Karpas-422 (cell line): ENCODE data around the gene THSD4. TPM values are rescaled to one million over a fixed set of nuclear protein-coding genes. Genes with fewer than 3 reads are reported as not detected.

Experiments
- DNase-seq: peaks from one replicate; pipeline ENCODE4 v3.0.0-alpha.2; 2015
- H2AFZ ChIP-seq: fragments of 200-600 bp; sonication (generic); 2 replicates; pipeline ENCODE4 v1.6.1; 2014; ENCODE audit warnings: antibody characterized with exemption, low read length, mixed read lengths
- H3K27ac ChIP-seq: fragments of 200-600 bp; sonication (generic); 2 replicates; pipeline ENCODE4 v1.5.1; 2014; ENCODE audit warnings: mild to moderate bottlenecking, low read length, moderate library complexity
- H3K27me3 ChIP-seq: fragments of 200-600 bp; sonication (generic); 2 replicates; pipeline ENCODE4 v1.6.1; 2014; ENCODE audit warnings: low read length, mixed read lengths
- H3K36me3 ChIP-seq: fragments of 200-600 bp; sonication (generic); 2 replicates; pipeline ENCODE4 v1.6.1; 2014; ENCODE audit warnings: low read length, mixed read lengths; ENCODE audit not compliant: insufficient read depth
- H3K4me1 ChIP-seq: fragments of 200-600 bp; sonication (generic); 2 replicates; pipeline ENCODE4 v1.6.1; 2014; ENCODE audit warnings: mild to moderate bottlenecking, low read length, mixed read lengths
- H3K4me2 ChIP-seq: fragments of 200-600 bp; sonication (generic); 2 replicates; pipeline ENCODE4 v1.6.1; 2014; ENCODE audit warnings: low read length, low read depth, mild to moderate bottlenecking; ENCODE audit not compliant: poor library complexity, severe bottlenecking
- H3K4me3 ChIP-seq: fragments of 200-600 bp; sonication (generic); 2 replicates; pipeline ENCODE4 v1.5.1; 2014; ENCODE audit warnings: mild to moderate bottlenecking, antibody characterized with exemption, low read length, mixed read lengths
- H3K79me2 ChIP-seq: fragments of 200-600 bp; sonication (generic); 2 replicates; pipeline ENCODE4 v1.6.1; 2014; ENCODE audit warnings: mild to moderate bottlenecking, low read length, mixed read lengths
- H3K9ac ChIP-seq: fragments of 200-600 bp; sonication (generic); 2 replicates; pipeline ENCODE4 v1.6.0; 2014; ENCODE audit warnings: low read length
- H3K9me2 ChIP-seq: fragments of 200-600 bp; sonication (generic), shearing (Covaris generic); replicated peaks from 2 replicates; pipeline ENCODE4 v1.6.0; 2014; ENCODE audit warnings: mild to moderate bottlenecking, low read length, moderate library complexity; ENCODE audit not compliant: insufficient read depth
- H3K9me3 ChIP-seq: fragments of 300-700, 200-600 bp; sonication (generic); 2 replicates; pipeline ENCODE4 v1.6.1; 2014; ENCODE audit warnings: low read length, mixed read lengths
- H4K20me1 ChIP-seq: fragments of 200-600 bp; sonication (generic); 2 replicates; pipeline ENCODE4 v1.6.1; 2014; ENCODE audit warnings: mild to moderate bottlenecking, antibody characterized with exemption, low read length, low read depth; ENCODE audit not compliant: insufficient read depth
- total RNA-seq: library from RNA; depleted of rRNA; stranded (reverse); fragments of >200 nt; shearing (Covaris generic); gene quantifications from 2 replicates; pipeline ENCODE4 v1.2.3, GENCODE V29; 2014; ENCODE audit warnings: low replicate concordance

THSD4 gene
- total RNA-seq, 1 experiment from 2014 or later: 0.11 TPM

- H2AFZ ChIP-seq: no peak overlapping the region
- H3K9ac ChIP-seq: no peak overlapping the region
- H3K27me3 ChIP-seq: 0 out of 2 replicates have a peak, but pooled peaks cover 3% of the 10 kb centered on the region
- no peaks in the 10 kb centered on the region for H3K9me3 ChIP-seq
- H3K4me1 ChIP-seq: no peaks in the 10 kb centered on the region
- H3K4me3 ChIP-seq: no peak overlapping the region
- H3K4me2 ChIP-seq: no peak overlapping the region
- no peaks in the 10 kb centered on the region for H4K20me1 ChIP-seq
- H3K27ac ChIP-seq: no peak overlapping the region
- H3K9me2 ChIP-seq: no peaks in the 10 kb centered on the region
- no peak for DNase-seq
- no peaks in the 10 kb centered on the region for H3K36me3 ChIP-seq
- H3K79me2 ChIP-seq: no peaks in the 10 kb centered on the region
These were observed 570.2 kb downstream of the THSD4 start for GRCh38 chr15:71685420-71685993.

GRCh38 chr15:71686221-71687050 is 571.2 kb downstream of the THSD4 start:
- H3K27me3 ChIP-seq: 0 out of 2 replicates have a peak, but pooled peaks cover 3% of the 10 kb centered on the region
- no peak for DNase-seq
- H3K9me2 ChIP-seq: no peaks in the 10 kb centered on the region
- no peaks in the 10 kb centered on the region for H3K4me1 ChIP-seq
- H3K36me3 ChIP-seq: no peaks in the 10 kb centered on the region
- H3K4me3 ChIP-seq: no peak overlapping the region
- no peaks in the 10 kb centered on the region for H3K79me2 ChIP-seq
- no peak overlapping the region for H3K27ac ChIP-seq
- H2AFZ ChIP-seq: no peak overlapping the region
- no peak overlapping the region for H3K4me2 ChIP-seq
- no peak overlapping the region for H3K9ac ChIP-seq
- no peaks in the 10 kb centered on the region for H3K9me3 ChIP-seq
- H4K20me1 ChIP-seq: no peaks in the 10 kb centered on the region

DNA sequence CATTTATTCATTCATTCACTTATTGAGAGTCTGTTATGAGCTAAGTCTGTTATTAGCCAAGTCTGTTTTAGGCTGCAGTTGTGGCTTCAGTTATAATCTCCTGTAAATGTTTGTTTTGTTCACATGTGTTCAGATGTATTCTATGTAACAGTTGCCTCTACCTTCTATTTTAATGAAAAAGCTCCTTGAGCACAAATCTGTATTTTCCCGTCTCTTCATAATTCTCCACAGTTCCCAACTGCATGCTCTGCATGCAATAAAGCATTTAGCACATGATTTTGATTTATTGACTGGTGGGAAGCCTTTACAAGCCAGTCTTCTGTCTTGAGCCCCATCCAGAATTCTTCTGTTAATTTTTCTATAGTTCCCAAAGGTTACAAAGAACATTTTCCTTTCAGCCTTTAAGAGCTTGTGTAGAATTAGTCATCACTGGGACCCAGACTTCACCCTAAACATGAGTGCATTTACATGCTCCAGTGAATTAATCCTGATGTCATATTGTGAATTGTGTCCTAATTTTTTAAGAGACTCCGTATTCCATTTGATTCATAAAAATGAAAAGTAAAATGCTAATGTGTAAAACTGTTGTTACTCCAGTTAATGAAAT is 572.7 kb downstream of the THSD4 start:
- no peaks in the 10 kb centered on the region for H3K9me2 ChIP-seq
- H2AFZ ChIP-seq: no peak overlapping the region
- no peak overlapping the region for H3K4me2 ChIP-seq
- H3K9me3 ChIP-seq: no peaks in the 10 kb centered on the region
- no peaks in the 10 kb centered on the region for H3K36me3 ChIP-seq
- H3K27me3 ChIP-seq: 0 out of 2 replicates have a peak, but pooled peaks cover 3% of the 10 kb centered on the region
- no peaks in the 10 kb centered on the region for H3K79me2 ChIP-seq
- H3K27ac ChIP-seq: no peak overlapping the region
- H3K4me3 ChIP-seq: no peak overlapping the region
- no peak overlapping the region for H3K9ac ChIP-seq
- no peaks in the 10 kb centered on the region for H4K20me1 ChIP-seq
- no peaks in the 10 kb centered on the region for H3K4me1 ChIP-seq
- DNase-seq: no peak

DNA sequence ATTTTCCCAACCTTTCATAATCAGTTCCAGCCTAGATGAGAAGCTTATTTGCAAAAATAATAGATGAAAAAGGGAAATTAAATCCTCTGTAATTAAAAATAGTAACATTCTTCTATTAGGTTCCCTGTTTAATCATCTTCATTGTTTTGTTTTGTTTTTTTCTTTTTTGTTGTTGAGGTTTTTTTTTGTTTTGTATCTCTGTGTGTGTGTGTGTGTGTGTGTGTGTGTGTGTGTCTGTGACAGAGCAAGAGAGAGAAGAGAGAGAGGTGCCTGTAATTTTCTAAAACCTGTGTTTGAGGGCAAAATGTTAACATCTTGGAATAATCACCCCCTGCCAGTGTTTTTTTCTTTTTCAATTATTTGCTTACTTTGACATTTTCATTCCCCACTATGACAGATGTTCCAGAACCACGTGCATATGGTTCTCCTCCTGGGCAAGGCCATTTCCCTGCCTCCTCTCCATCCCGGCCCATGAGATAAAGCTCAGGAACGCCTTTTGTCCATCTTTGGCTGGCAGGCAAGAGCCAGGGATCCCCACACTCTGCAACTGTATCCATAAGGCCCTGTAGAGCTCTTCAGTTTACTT is 573.3 kb downstream of the THSD4 start:
- H3K4me1 ChIP-seq: no peaks in the 10 kb centered on the region
- H3K9me2 ChIP-seq: no peaks in the 10 kb centered on the region
- no peak overlapping the region for H3K4me3 ChIP-seq
- H3K36me3 ChIP-seq: no peaks in the 10 kb centered on the region
- H3K9ac ChIP-seq: no peak overlapping the region
- 0 out of 2 replicates have a peak, but pooled peaks cover 3% of the 10 kb centered on the region for H3K27me3 ChIP-seq
- H4K20me1 ChIP-seq: no peaks in the 10 kb centered on the region
- no peak overlapping the region for H3K4me2 ChIP-seq
- no peak overlapping the region for H2AFZ ChIP-seq
- H3K27ac ChIP-seq: no peak overlapping the region
- no peak for DNase-seq
- H3K9me3 ChIP-seq: no peaks in the 10 kb centered on the region
- H3K79me2 ChIP-seq: no peaks in the 10 kb centered on the region

- H3K9me3 ChIP-seq: no peaks in the 10 kb centered on the region
- no peak overlapping the region for H3K27ac ChIP-seq
- no peak overlapping the region for H3K9ac ChIP-seq
- H4K20me1 ChIP-seq: no peaks in the 10 kb centered on the region
- no peaks in the 10 kb centered on the region for H3K9me2 ChIP-seq
- H3K27me3 ChIP-seq: 0 out of 2 replicates have a peak, but pooled peaks cover 3% of the 10 kb centered on the region
- H2AFZ ChIP-seq: no peak overlapping the region
- no peaks in the 10 kb centered on the region for H3K4me1 ChIP-seq
- no peak for DNase-seq
- H3K79me2 ChIP-seq: no peaks in the 10 kb centered on the region
- H3K4me3 ChIP-seq: no peak overlapping the region
- H3K36me3 ChIP-seq: no peaks in the 10 kb centered on the region
- H3K4me2 ChIP-seq: no peak overlapping the region
These were observed 575.8 kb downstream of the THSD4 start for GRCh38 chr15:71691081-71691457.

DNA sequence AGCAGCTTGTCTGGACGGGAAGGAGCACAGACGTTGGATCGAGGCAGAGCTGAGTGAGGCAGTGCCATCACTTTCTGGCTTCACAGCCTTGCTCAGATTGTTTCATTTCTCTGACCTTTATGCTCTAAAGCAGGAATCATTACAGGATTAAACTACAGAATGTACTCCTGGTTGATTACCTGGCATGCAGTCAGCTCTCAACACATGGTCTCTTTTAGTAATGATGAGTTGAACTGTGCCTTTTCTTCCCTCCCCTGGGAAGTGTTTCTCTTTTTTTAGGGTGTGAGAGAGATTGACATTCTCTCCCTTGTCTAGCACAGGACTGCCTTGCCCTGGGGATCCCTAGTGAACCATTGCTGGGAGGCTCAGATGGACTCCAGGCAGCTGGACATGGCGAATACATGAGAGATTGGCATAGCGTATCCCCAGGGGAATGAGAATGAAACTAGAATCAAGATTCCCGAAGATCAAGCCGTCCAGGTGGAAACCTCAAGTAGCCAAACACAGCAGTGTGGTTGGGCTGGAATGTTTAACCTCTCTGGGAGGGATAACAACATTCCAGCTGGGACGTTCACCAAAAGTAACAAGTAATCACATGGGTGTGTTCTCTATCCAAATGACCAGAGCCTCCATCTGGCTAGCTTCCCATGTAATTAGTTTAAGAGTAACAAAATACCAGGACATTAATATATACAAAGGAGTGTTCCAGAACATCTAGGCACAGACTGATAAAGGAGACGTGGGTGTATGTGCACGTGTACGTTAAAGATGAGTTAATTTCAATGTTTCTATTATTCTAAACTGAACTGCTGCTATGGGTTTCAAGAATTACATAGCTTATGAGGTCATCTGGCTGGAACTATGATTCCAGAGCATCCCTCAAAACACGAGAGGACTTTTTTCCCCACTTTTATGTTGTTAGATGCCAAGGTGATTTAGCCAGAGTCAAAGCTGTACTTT is 576.5 kb downstream of the THSD4 start:
- H3K27ac ChIP-seq: no peak overlapping the region
- H3K9me3 ChIP-seq: no peaks in the 10 kb centered on the region
- H3K9me2 ChIP-seq: no peaks in the 10 kb centered on the region
- 0 out of 2 replicates have a peak, but pooled peaks cover 3% of the 10 kb centered on the region for H3K27me3 ChIP-seq
- H3K9ac ChIP-seq: no peak overlapping the region
- no peak overlapping the region for H3K4me3 ChIP-seq
- no peaks in the 10 kb centered on the region for H3K36me3 ChIP-seq
- no peaks in the 10 kb centered on the region for H3K4me1 ChIP-seq
- no peak for DNase-seq
- no peaks in the 10 kb centered on the region for H3K79me2 ChIP-seq
- no peaks in the 10 kb centered on the region for H4K20me1 ChIP-seq
- H2AFZ ChIP-seq: no peak overlapping the region
- H3K4me2 ChIP-seq: no peak overlapping the region

GRCh38 chr15:71697236-71697635 is 582.0 kb downstream of the THSD4 start:
- H3K4me2 ChIP-seq: no peak overlapping the region
- H3K4me1 ChIP-seq: peaks cover 4% of the 10 kb centered on the region; the same call in 1 of the 2 replicates
- H3K4me3 ChIP-seq: no peak overlapping the region
- no peaks in the 10 kb centered on the region for H3K79me2 ChIP-seq
- no peak overlapping the region for H2AFZ ChIP-seq
- H4K20me1 ChIP-seq: no peaks in the 10 kb centered on the region
- no peak overlapping the region for H3K27ac ChIP-seq
- no peak for DNase-seq
- no peaks in the 10 kb centered on the region for H3K9me2 ChIP-seq
- H3K9me3 ChIP-seq: no peaks in the 10 kb centered on the region
- H3K27me3 ChIP-seq: no peaks in the 10 kb centered on the region
- no peak overlapping the region for H3K9ac ChIP-seq
- no peaks in the 10 kb centered on the region for H3K36me3 ChIP-seq
